ENCODE results near the gene PFDN6.

DNA sequence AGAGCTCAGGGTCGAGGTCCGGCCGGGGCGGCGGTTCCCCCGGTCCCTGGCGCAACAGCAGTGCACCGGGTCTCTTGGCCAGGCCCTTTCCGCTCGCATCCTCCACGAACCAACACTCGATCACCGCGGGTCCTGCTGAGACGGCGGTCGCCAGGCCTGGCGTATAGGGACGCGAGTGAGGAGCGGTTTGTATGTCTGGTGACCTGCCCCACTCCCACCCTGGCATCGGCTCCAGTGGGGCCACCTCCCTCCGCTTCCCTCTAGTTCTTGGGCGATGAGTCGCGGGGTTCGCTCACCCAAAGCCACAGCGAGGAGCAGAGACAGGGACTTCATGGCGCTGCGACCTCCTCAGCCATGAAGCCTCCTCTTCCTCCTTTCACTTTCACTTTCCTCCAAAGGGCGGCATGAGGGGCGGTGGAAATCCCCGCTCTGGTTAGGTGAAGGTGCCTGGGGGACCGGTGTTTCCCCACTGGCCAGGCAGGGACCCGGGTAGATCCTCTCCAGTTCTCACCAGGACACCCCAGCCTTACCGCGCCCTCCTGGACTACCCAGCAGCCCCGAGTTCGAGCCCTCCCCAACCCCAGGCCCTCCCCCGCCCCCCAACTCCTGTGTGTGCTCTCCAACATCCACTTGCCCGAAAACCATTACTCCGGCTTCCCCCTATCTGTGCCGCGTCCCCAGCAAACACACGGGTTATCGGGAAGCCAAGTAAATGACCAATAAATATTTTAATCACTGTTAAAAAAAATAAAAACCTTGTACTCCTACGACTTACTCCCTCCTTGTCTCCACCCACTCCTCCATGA is 24.5 kb downstream of the PFDN6 start, which contains the start of gene TAPBP:
- TF ChIP-seq ZNF274 (IDR thresholded peaks at IDR 0.05; ENCODE audit: low read depth, low read length) (no peak), SUZ12 (IDR thresholded peaks at IDR 0.05; ENCODE audit: extremely low read depth, insufficient read depth, insufficient read length) (no peak)
